Measurements from ENCODE around the gene EVA1A. TPM values are rescaled to one million over a fixed set of nuclear protein-coding genes. Genes with fewer than 3 reads are reported as not detected.

Gene EVA1A
- total and polyA plus RNA-seq, 4 donors, result 30.1 to 102 (median 43.5) TPM

GRCh38 chr2:75518638-75519465 lies 41.9 kb downstream of the EVA1A start:
- 86 to 91% methylated on average over 10 of the region's 10 CpGs for WGBS, 2 donors
- TF ChIP-seq CTCF (IDR thresholded peaks at IDR 0.05; ENCODE audit: control extremely low read depth, extremely low read depth), result no peak
- no peaks in the 10 kb centered on the region for H3K27me3 ChIP-seq (ENCODE audit: control insufficient read depth in 3 of 3, insufficient read depth in 3 of 3, low read length in 2 of 3)
- no peak overlapping the region for H3K9ac ChIP-seq (ENCODE audit: insufficient read depth in 1 of 2, low read length in 2 of 2)
- H3K27ac ChIP-seq (ENCODE audit: low read depth in 1 of 2, low read length in 1 of 2), result no peak overlapping the region
- no peak for ATAC-seq (ENCODE audit: insufficient read depth, low FRiP score)
- peaks cover 0 to 5% (median 0%) of the 10 kb centered on the region in 5 donors for H3K4me1 ChIP-seq (ENCODE audit: control insufficient read depth in 5 of 5, insufficient read depth in 5 of 5, low read length in 5 of 5)
- H3K4me3 ChIP-seq, result no peak overlapping the region
- no peak for DNase-seq
- H3K9me3 ChIP-seq (ENCODE audit: control insufficient read depth in 4 of 4, insufficient read depth in 3 of 4, low read length in 3 of 4), result no peaks in the 10 kb centered on the region
- H3K36me3 ChIP-seq (ENCODE audit: control insufficient read depth in 4 of 4, insufficient read depth in 4 of 4, low read length in 4 of 4), result peaks cover 0 to 8% (median 0%) of the 10 kb centered on the region in 4 donors

GRCh38 chr2:75517547-75518230 lies 43.0 kb downstream of the EVA1A start:
- no peak for TF ChIP-seq CTCF (IDR thresholded peaks at IDR 0.05; ENCODE audit: control extremely low read depth, extremely low read depth)
- DNase-seq, result no peak
- H3K4me1 ChIP-seq (ENCODE audit: control insufficient read depth in 5 of 5, insufficient read depth in 5 of 5, low read length in 5 of 5), result peaks cover 0 to 5% (median 0%) of the 10 kb centered on the region in 5 donors
- no peak overlapping the region for H3K27ac ChIP-seq (ENCODE audit: low read depth in 1 of 2, low read length in 1 of 2)
- no peak overlapping the region for H3K9ac ChIP-seq (ENCODE audit: insufficient read depth in 1 of 2, low read length in 2 of 2)
- H3K4me3 ChIP-seq, result no peak overlapping the region
- WGBS, 2 donors, result 90 to 92% methylated on average over 6 of the region's 6 CpGs
- no peak for ATAC-seq (ENCODE audit: insufficient read depth, low FRiP score)
- peaks cover 0 to 4% (median under 1%) of the 10 kb centered on the region in 4 donors for H3K9me3 ChIP-seq (ENCODE audit: control insufficient read depth in 4 of 4, insufficient read depth in 3 of 4, low read length in 3 of 4)
- H3K27me3 ChIP-seq (ENCODE audit: control insufficient read depth in 3 of 3, insufficient read depth in 3 of 3, low read length in 2 of 3), result no peaks in the 10 kb centered on the region
- peaks cover 0 to 12% (median 5%) of the 10 kb centered on the region in 4 donors for H3K36me3 ChIP-seq (ENCODE audit: control insufficient read depth in 4 of 4, insufficient read depth in 4 of 4, low read length in 4 of 4)

GRCh38 chr2:75516378-75517360 lies 44.1 kb downstream of the EVA1A start:
- TF ChIP-seq CTCF (IDR thresholded peaks at IDR 0.05; ENCODE audit: control extremely low read depth, extremely low read depth), result no peak
- peaks cover 0 to 14% (median 6%) of the 10 kb centered on the region in 4 donors for H3K36me3 ChIP-seq (ENCODE audit: control insufficient read depth in 4 of 4, insufficient read depth in 4 of 4, low read length in 4 of 4)
- no peaks in the 10 kb centered on the region for H3K27me3 ChIP-seq (ENCODE audit: control insufficient read depth in 3 of 3, insufficient read depth in 3 of 3, low read length in 2 of 3)
- no peak overlapping the region for H3K9ac ChIP-seq (ENCODE audit: insufficient read depth in 1 of 2, low read length in 2 of 2)
- peaks cover 0 to 5% (median 0%) of the 10 kb centered on the region in 5 donors for H3K4me1 ChIP-seq (ENCODE audit: control insufficient read depth in 5 of 5, insufficient read depth in 5 of 5, low read length in 5 of 5)
- H3K27ac ChIP-seq (ENCODE audit: low read depth in 1 of 2, low read length in 1 of 2), result no peak overlapping the region
- 67 to 80% methylated on average over 8 of the region's 8 CpGs for WGBS, 2 donors
- H3K4me3 ChIP-seq, result no peak overlapping the region
- ATAC-seq (ENCODE audit: insufficient read depth, low FRiP score) (peak; percentile 19), DNase-seq (peak in 1 of 3 donors; percentile 20)
- H3K9me3 ChIP-seq (ENCODE audit: control insufficient read depth in 4 of 4, insufficient read depth in 3 of 4, low read length in 3 of 4), result peaks cover 0 to 7% (median 3%) of the 10 kb centered on the region in 4 donors
